Fibroblast of peridontal ligament (primary cell): Measurements from ENCODE around the gene KLRF2.

Source experiments
- DNase-seq: peaks from one replicate; pipeline ENCODE4 v3.0.0-alpha.2; 2010; ENCODE audit errors: extremely low read depth

The KLRF2 gene

GRCh38 chr12:9936591-9936990 is 55.3 kb downstream of the KLRF2 start:
- no peak for DNase-seq

- no peak for DNase-seq
Measured at GRCh38 chr12:9940375-9940774, 59.1 kb downstream of the KLRF2 start.

- no peak for DNase-seq
Measured at GRCh38 chr12:9941838-9942237, 60.5 kb downstream of the KLRF2 start.

- DNase-seq: no peak
Measured at GRCh38 chr12:9943240-9943639, 62.0 kb downstream of the KLRF2 start.

- DNase-seq: no peak
Measured at GRCh38 chr12:9944391-9944790, 63.1 kb downstream of the KLRF2 start.
